HepG2 (cell line): Measurements from ENCODE around the gene ADAMTS13. TPM values are rescaled to one million over a fixed set of nuclear protein-coding genes. Genes with fewer than 3 reads are reported as not detected.
A peak's percentile ranks its signal among the peaks of the same experiment; 100 is the strongest.

ENCODE experiments used
- ATAC-seq: fragments of 200-7000 bp; cut with Tn5 transposase; 3 replicates; pipeline ENCODE4 v1.9.1; 2020; ENCODE audit warnings: mild to moderate bottlenecking, moderate library complexity
- BruUV-seq: library from RNA; stranded (reverse); fragments of 400-500 nt; replicated peaks from 2 replicates; lab custom pipeline; 2021; lab: Mats Ljungman, UMichigan
- CTCF ChIA-PET: fragments of 300-600 bp; formaldehyde crosslinking; extraction: SDS; loops from one replicate; lab custom pipeline; 2021; ENCODE audit warnings: low total read pairs, inconsistent platforms, low intra/inter-chr PET ratio; lab: Yijun Ruan, JAX
- POLR2A ChIA-PET: fragments of 350-600 bp; sonication (Branson Sonifier 250); formaldehyde crosslinking; loops from one replicate; lab custom pipeline; 2020; ENCODE audit warnings: antibody characterized with exemption, inconsistent platforms; lab: Yijun Ruan, JAX
- DNase-seq: peaks from one replicate; pipeline ENCODE4 v3.0.0-alpha.2; 2015; ENCODE audit warnings: low spot score
- FAIRE-seq: peaks from 3 replicates; lab custom pipeline; 2011; peaks lifted over from hg19 to GRCh38; lab: Jason Lieb, UNC
- H2AFZ ChIP-seq: one replicate; pipeline ENCODE4 v1.6.1; 2011; ENCODE audit warnings: low read length, inconsistent platforms
- H3K27ac ChIP-seq: fragments of 300-600 bp; 3 replicates; pipeline ENCODE4 v1.8.0; 2011; ENCODE audit warnings: mixed run types, mild to moderate bottlenecking, mixed read lengths, low read length, inconsistent platforms; ENCODE audit not compliant: insufficient read depth; ENCODE audit errors: extremely low read length
- H3K27me3 ChIP-seq, 2 experiments: fragments of 200-600 bp in 1 of 2; 2 replicates in 1 of 2; 3 replicates in 1 of 2; pipeline versions ENCODE4 v1.6.0 to v1.8.0; 2011; ENCODE audit warnings: low read length in 2 of 2, mild to moderate bottlenecking in 2 of 2, moderate library complexity in 2 of 2, inconsistent platforms in 1 of 2; ENCODE audit not compliant: insufficient read depth in 2 of 2, control insufficient read depth in 1 of 2
- H3K36me3 ChIP-seq, 2 experiments: fragments of 200-600 bp in 1 of 2; replicated peaks in 1 of 2; 2 replicates in 1 of 2; 3 replicates in 1 of 2; pipeline versions ENCODE4 v1.5.1 to v1.8.0; 2011; ENCODE audit warnings: low read length in 2 of 2, inconsistent platforms in 1 of 2; ENCODE audit not compliant: insufficient read depth in 2 of 2, control insufficient read depth in 1 of 2
- H3K4me1 ChIP-seq: 2 replicates; pipeline ENCODE4 v1.5.1; 2012; ENCODE audit warnings: low read length, inconsistent platforms; ENCODE audit not compliant: insufficient read depth
- H3K4me2 ChIP-seq: 2 replicates; pipeline ENCODE4 v1.6.0; 2011; ENCODE audit warnings: low read depth, low read length, inconsistent platforms
- H3K4me3 ChIP-seq, 3 experiments: fragments of 200-600 bp in 1 of 3; sonication (generic), shearing (Covaris generic) in 1 of 3; replicated peaks in 1 of 3; 2 replicates each; pipeline ENCODE4 v1.5.1; 2011 to 2016; ENCODE audit warnings: low read length in 3 of 3, inconsistent platforms in 2 of 3, low read depth in 2 of 3, mild to moderate bottlenecking in 2 of 3, control low read depth in 1 of 3, mixed read lengths in 1 of 3; ENCODE audit not compliant: insufficient read depth in 1 of 3
- H3K79me2 ChIP-seq: one replicate; pipeline ENCODE4 v1.6.1; 2011; ENCODE audit warnings: low read length, inconsistent platforms; ENCODE audit not compliant: insufficient read depth
- H3K9ac ChIP-seq: 2 replicates; pipeline ENCODE4 v1.6.0; 2011; ENCODE audit warnings: mild to moderate bottlenecking, low read depth, low read length, inconsistent platforms; ENCODE audit not compliant: insufficient read depth
- H3K9me3 ChIP-seq: 2 replicates; pipeline ENCODE4 v1.5.1; 2012; ENCODE audit warnings: mild to moderate bottlenecking, low read length
- H4K20me1 ChIP-seq: 2 replicates; pipeline ENCODE4 v1.6.0; 2011; ENCODE audit warnings: inconsistent platforms, mild to moderate bottlenecking, low read length, moderate library complexity; ENCODE audit not compliant: insufficient read depth
- CBX2 ChIP-seq, 2 experiments: fragments of 200-600 bp in 1 of 2; sonication (generic); formaldehyde crosslinking in 1 of 2; IDR thresholded peaks; 2 replicates each; pipeline versions ENCODE4 v1.7.0 to v1.8.1; 2018 to 2022; ENCODE audit warnings: low read depth in 2 of 2, low read length in 1 of 2, mild to moderate bottlenecking in 1 of 2, missing genetic modification reagents in 1 of 2
- FOSL2 ChIP-seq: sonication (generic); formaldehyde crosslinking; IDR thresholded peaks from 2 replicates; pipeline ENCODE4 v1.4.0; 2020; ENCODE audit warnings: missing genetic modification reagents
- RBM22 ChIP-seq: fragments of 200-400 bp; formaldehyde crosslinking; optimal IDR thresholded peaks from 2 replicates; pipeline ENCODE3; 2017; ENCODE audit warnings: mild to moderate bottlenecking, low read length, moderate library complexity
- ZNF598 ChIP-seq: sonication (generic); formaldehyde crosslinking; IDR thresholded peaks from 2 replicates; pipeline ENCODE4 v1.5.1; 2020; ENCODE audit warnings: mild to moderate bottlenecking, missing genetic modification reagents, borderline replicate concordance
- WGBS: methylation state at CpG from one replicate; pipeline ENCODE4 v1.1.6; 2017; ENCODE audit warnings: low lambda C conversion rate; 5-methylcytosine and 5-hydroxymethylcytosine counted together
- in situ Hi-C: cut with HindIII; loops from 2 replicates; pipeline ENCODE4 v1.10.0; 2017; ENCODE audit warnings: low pct_unique_long_range_greater_than_20kb; ENCODE audit not compliant: extremely low pct_ligation_motif_present
- intact Hi-C: fragments of 100-400 bp; cut with micrococcal nuclease; formaldehyde crosslinking; loops from one replicate; pipeline ENCODE4 v1.10.0; 2022; ENCODE audit not compliant: unreplicated experiment
- polyA plus RNA-seq, 8 experiments: library from polyadenylated mRNA; depleted of rRNA in 3 of 8; stranded (reverse) in 7 of 8; unstranded in 1 of 8; fragments of >200 nt; fragmentation: Illumina TruSeq in 4 of 8; extraction: Trizol in 4 of 8; gene quantifications; 2 replicates each; pipeline versions ENCODE4 v1.2.1 to v1.2.3, GENCODE V29; 2011 to 2016; ENCODE audit warnings: low read depth in 4 of 8, missing spikeins in 1 of 8, mixed read lengths in 1 of 8; ENCODE audit not compliant: insufficient read depth in 1 of 8
- total RNA-seq, 5 experiments: library from RNA; depleted of rRNA; stranded (reverse); fragments of >200 nt; fragmentation: Illumina TruSeq; extraction: Trizol; gene quantifications; 2 replicates each; pipeline ENCODE4 v1.2.3, GENCODE V29; 2016; ENCODE audit warnings: low read depth in 1 of 5
- TF ChIP-seq, protein P1 (sequence below): sonication (generic); formaldehyde crosslinking; IDR thresholded peaks from 2 replicates; pipeline ENCODE4 v1.4.0; 2020; ENCODE audit warnings: mild to moderate bottlenecking, missing genetic modification reagents
- TF ChIP-seq, protein P2 (sequence below): sonication (generic); formaldehyde crosslinking; IDR thresholded peaks from 2 replicates; pipeline ENCODE4 v1.5.0; 2020; ENCODE audit warnings: mild to moderate bottlenecking, missing genetic modification reagents, moderate library complexity

Gene ADAMTS13
- total and polyA plus RNA-seq, 2 of the 13 experiments (the other 11 are each of a cell fraction or from before 2014, with no cell fraction given): 0.91 to 4.5 TPM

DNA sequence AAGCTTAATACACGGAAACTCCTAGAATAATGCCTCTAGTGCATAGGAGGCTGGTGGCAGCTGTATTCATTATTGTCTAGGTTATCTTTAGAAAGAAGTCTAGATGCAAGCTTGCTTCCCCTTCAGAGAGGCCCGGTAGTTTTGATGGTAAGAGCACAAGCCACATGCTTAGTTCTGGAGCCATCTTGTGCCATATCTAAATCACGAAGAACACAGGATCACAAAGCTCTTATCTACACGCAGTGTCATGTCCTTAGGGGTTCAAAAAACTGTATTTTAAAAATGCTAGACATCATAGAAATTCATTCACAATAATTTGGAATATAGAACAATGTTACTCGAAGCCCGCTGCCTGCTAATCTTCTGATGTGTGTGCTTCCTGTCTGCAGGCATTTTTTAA, 43.8 kb downstream of the ADAMTS13 start (continued):
- TF ChIP-seq, protein P1, sequence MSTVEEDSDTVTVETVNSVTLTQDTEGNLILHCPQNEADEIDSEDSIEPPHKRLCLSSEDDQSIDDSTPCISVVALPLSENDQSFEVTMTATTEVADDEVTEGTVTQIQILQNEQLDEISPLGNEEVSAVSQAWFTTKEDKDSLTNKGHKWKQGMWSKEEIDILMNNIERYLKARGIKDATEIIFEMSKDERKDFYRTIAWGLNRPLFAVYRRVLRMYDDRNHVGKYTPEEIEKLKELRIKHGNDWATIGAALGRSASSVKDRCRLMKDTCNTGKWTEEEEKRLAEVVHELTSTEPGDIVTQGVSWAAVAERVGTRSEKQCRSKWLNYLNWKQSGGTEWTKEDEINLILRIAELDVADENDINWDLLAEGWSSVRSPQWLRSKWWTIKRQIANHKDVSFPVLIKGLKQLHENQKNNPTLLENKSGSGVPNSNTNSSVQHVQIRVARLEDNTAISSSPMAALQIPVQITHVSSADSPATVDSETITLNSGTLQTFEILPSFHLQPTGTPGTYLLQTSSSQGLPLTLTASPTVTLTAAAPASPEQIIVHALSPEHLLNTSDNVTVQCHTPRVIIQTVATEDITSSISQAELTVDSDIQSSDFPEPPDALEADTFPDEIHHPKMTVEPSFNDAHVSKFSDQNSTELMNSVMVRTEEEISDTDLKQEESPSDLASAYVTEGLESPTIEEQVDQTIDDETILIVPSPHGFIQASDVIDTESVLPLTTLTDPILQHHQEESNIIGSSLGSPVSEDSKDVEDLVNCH (CRISPR knock-in tag): no peak
- TF ChIP-seq ZNF598 (CRISPR knock-in tag): no peak

DNA sequence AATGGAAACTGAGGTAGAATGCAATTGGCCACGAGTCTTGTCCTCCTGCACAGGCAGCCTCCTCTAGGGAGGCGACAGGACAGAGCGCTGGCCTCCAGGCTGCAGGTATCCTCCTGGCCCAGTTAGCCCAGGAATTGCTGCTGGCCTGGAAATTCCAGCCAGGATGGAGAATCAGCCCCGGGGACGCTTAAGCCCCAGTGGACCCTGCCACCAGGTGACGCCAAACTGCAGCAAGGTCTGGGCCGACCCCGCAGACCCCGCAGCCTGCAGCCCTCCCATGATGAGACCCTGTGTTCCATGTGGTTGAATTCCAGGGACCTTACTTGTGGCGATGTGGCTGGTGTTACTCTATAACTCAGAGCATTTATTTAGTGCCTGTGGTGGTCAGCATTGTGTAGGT, 44.9 kb downstream of the ADAMTS13 start:
- WGBS: 94% methylated on average over 4 of the region's 10 CpGs
- H2AFZ ChIP-seq: no peak overlapping the region
- peaks cover 19% of the 10 kb centered on the region for H3K4me1 ChIP-seq
- ChIA-PET POLR2A (no interaction called here), CTCF (no interaction called here)
- no peak overlapping the region for H3K27ac ChIP-seq
- TF ChIP-seq FOSL2 (CRISPR knock-in tag): no peak
- peak; percentile 27 for TF ChIP-seq RBM22
- TF ChIP-seq CBX2 (IDR thresholded peaks at IDR 0.05; ENCODE audit: low read depth, low read length): no peak
- no peak for TF ChIP-seq CBX2 (CRISPR knock-in tag; IDR thresholded peaks at IDR 0.05; ENCODE audit: low read depth)
- TF ChIP-seq, protein P2, sequence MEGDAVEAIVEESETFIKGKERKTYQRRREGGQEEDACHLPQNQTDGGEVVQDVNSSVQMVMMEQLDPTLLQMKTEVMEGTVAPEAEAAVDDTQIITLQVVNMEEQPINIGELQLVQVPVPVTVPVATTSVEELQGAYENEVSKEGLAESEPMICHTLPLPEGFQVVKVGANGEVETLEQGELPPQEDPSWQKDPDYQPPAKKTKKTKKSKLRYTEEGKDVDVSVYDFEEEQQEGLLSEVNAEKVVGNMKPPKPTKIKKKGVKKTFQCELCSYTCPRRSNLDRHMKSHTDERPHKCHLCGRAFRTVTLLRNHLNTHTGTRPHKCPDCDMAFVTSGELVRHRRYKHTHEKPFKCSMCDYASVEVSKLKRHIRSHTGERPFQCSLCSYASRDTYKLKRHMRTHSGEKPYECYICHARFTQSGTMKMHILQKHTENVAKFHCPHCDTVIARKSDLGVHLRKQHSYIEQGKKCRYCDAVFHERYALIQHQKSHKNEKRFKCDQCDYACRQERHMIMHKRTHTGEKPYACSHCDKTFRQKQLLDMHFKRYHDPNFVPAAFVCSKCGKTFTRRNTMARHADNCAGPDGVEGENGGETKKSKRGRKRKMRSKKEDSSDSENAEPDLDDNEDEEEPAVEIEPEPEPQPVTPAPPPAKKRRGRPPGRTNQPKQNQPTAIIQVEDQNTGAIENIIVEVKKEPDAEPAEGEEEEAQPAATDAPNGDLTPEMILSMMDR (CRISPR knock-in tag): 0 out of 2 replicates have a peak, but pooled peaks have one; percentile 6
- H3K36me3 ChIP-seq: peaks cover 9 to 14% of the 10 kb centered on the region in 2 experiments; a peak in 3 of 5 replicates
- BruUV-seq: no TSS peak
- H3K4me2 ChIP-seq: no peak overlapping the region
- H4K20me1 ChIP-seq: no peaks in the 10 kb centered on the region; the same call in 1 of the 2 replicates
- DNase-seq (no peak), ATAC-seq (no peak), FAIRE-seq (no peak)
- peaks cover 1% of the 10 kb centered on the region for H3K79me2 ChIP-seq
- intact Hi-C loops (no loop called here), in situ Hi-C loops (no loop called here)
- H3K27me3 ChIP-seq: no peaks in the 10 kb centered on the region
- H3K4me3 ChIP-seq: no peak overlapping the region
- no peaks in the 10 kb centered on the region for H3K9me3 ChIP-seq
- H3K9ac ChIP-seq: no peak overlapping the region
